ENCODE measurements around the gene TBC1D2.

The TBC1D2 gene

DNA sequence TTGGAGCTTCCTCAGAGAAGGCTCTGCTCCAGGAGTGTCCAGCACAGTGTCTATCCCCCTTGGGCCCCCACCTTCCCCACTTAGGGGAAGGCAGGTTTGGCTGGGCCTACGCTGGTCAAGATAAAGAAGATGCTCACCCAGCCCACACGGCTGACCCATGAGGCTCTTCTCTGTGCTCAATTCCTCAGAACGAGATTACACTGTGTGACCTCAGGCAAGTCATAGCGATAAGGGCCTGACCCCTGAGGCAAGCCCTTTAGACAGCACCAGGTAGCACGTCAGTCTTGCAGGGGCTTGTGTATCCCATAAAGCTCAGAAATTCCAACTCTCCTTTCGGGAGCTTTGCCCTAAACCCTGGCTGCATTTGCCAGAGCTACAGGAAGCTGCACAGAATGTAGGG, 95.7 kb downstream of the TBC1D2 start:
- no peak for DNase-seq

DNA sequence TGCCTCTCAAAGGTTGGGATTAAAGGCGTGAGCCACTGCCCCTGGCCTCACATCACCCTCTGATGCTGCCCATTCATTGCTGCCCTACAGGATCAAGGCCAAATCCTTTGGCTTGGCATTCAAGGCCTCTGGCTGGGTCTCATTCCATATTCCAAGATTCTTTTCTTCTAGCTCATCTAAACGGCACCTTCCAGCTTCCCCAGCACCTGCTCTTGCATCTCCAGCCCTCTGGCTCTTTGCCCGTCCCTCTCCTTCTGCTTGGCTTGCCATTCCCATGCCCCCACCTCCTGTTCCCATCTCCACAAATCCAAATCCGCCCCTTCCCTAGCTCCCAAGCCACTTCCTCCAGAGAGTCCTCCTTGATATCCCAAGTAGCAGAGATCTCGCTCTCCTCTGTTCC, 96.1 kb downstream of the TBC1D2 start:
- no peak for DNase-seq

DNA sequence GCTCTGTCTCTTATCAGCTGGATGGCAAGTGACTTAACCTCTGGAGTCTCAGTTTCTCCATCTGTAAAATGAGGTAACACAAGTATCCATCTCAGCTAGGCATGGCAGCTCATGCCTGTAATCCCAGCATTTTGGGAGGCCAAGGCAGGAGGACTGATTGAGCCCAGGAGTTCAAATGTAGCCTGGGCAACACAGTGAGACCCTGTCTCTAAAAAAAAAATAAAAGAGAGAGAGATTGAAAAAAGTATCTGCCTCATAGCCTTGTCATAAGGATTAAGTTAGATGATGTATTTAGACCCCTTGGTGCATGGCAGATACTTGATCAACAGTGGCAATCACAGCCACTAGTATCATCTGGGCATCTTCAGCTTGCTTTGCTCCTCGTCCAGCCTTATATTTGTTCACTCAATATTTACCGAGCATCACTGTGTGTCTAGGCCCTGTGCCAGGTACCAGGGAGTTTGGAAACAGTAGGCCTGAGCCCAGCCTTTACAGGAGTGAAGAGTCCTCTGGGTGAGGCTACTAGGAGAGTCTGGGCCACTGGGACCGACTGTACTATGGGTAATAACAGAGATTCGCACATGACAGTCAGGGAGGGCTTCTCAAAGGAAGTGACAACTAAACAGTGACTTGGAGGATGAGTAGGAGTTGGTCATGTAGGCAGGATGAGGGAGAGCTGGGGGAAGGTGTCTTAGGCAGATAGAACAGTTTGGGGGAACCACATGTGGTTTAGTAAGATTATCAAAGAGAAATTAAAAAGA, 97.2 kb downstream of the TBC1D2 start:
- peak; percentile 87 for DNase-seq

DNA sequence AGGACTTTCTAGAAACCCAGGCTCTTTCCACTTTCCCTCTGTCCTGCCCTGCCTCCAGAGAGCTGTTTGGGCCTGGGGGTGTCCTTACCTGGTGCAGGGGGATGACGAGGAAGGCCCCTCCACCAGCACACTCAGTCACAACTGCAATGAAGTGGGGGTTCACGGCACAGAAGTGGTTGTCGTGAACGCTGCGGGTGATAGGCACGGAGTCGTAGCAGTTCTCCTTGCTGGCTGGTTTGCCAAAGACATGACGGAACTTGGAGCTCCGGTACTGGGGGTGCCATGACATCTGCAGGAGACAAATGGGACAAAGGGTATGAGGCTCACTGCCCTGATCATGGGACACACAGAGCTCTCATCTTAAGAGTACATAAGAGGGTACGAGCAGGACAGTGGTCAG, 98.1 kb downstream of the TBC1D2 start:
- no peak for DNase-seq

DNA sequence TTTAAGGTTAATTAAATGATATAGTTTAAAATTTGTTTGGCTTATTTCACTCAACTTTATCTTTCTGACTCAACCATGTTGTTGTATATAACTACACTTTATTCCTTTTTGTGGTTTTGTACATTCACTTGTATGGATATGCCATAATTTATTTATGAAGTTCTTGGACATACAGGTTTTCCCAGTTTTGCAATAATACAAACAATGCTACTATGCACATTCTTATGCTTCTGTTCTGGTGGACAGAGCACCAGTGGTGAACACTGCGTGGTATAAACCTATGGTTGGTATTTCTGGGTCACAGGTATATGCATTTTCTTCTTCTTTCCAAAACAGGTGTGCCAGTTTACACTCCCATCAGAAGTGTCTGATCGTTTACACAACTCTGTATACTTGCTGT, 100.8 kb downstream of the TBC1D2 start:
- no peak for DNase-seq

DNA sequence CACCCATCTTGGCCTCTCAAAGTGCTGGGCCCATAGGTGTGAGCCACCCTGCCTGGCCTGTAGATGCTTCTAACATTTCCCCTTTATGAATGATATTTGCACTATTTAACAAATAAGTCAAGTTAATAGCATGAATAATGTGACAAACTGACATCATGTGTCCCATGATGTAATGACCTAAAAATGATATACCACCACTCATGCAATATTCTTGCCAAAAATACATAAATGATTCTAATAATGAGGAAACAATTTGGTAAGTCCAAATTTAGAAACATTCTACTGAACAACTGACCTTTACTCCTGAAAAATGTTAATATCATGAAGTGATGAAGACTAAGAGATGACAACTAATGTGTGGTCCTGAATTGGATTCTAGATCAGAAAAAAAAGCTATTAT, 102.9 kb downstream of the TBC1D2 start:
- no peak for DNase-seq

DNA sequence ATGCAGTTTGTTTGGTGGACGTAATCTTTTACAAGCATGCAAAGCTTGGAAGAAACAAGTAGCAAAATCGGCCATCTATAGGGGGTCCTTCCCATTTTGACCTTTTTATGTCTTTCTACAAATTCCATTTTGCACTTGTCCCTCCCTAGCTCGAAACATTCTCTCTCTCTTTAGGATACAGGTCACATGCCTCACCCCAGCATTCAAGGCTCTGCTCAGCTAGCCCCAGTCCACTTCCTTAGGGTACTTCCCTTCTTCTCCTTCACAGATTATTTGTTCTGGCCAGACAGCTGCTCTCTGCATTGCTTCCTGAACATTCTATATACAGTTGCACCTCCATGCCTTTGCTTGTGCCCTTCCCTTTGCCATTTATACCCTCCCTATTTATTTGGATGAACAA, 104.7 kb downstream of the TBC1D2 start:
- no peak for DNase-seq

DNA sequence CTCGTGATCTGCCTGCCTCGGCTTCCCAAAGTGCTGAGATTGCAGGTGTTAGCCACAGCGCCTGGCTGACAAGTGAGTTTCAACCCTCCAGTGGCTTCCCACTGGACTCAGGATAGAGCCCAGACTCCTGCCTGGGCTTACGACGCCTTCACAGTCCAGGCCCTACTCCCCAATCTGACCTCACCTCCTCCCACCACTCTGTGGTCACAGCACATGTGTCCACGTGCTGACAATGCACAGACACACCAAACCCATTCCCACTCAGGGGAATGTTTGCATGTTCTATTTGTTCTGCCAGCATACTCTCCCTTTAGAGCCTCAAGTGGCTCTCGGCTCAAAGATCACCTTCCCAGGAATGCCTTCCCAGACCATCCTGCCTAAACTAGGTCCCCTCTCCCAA, 105.3 kb downstream of the TBC1D2 start:
- no peak for DNase-seq

DNA sequence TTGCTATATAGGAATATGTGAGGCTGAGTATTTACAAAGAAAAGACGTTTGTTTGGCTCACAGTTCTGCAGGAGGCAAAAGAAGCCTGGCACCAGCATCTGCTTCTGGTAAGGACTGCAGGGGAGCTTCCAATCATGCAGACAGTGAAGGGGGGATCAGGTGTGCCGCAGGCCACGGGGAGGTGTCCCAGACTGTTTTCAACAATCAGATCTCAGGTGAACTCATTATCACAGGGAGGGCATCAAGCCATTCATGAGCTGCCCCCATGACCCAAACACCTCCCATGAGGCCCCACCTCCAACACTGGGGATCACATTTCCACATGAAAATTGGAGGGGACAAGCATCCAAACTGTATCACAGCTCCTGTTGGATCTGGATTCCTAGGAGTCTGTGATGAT, 106.0 kb downstream of the TBC1D2 start:
- DNase-seq = no peak

All from NCI-H1092 treated with DMSO at 0.1 percent for 48 hours (cell line).